Activated CD4-positive, alpha-beta memory T cell treated with anti-CD3 and anti-CD28 coated beads, Interleukin-2, amount 10 ng/mL, durations not matched to agents 7 days and 5 days (primary cell): Measurements from ENCODE around the gene IL20. TPM values are rescaled to one million over a fixed set of nuclear protein-coding genes. Genes with fewer than 3 reads are reported as not detected.

ENCODE experiments used
- total RNA-seq, 2 experiments: library from RNA; stranded (reverse); gene quantifications; one replicate each; pipeline ENCODE4 v1.2.3, GENCODE V29; 2021

The IL20 gene
- total RNA-seq, 2 experiments from 2014 or later: not detected

Other genes starting within 250 kb of the IL20 start
- gene DYRK3, start 230.1 kb upstream of the IL20 start, total RNA-seq: 1 to 10 TPM; 8.8 to 9.2 TPM
- 10 to 100 TPM; 89.1 to 95.2 TPM for gene MAPKAPK2, start 180.7 kb upstream of the IL20 start, total RNA-seq
- not detected for gene IL19, start 94.8 kb upstream of the IL20 start, total RNA-seq
- 1 to 10 TPM in 1 of 2 experiments, under 1 TPM in 1; 0.73 to 1.9 TPM for gene IL10, start 93.1 kb upstream of the IL20 start, total RNA-seq
- not detected for gene IL24, start 31.8 kb downstream of the IL20 start, total RNA-seq
- 100 to 1,000 TPM; 117 to 121 TPM for gene FCMR, start 56.3 kb downstream of the IL20 start, total RNA-seq
- gene PIGR, start 80.8 kb downstream of the IL20 start, total RNA-seq: not detected
- not detected for gene FCAMR, start 104.8 kb downstream of the IL20 start, total RNA-seq
- gene C1orf116, start 167.1 kb downstream of the IL20 start, total RNA-seq: under 1 TPM in 1 of 2 experiments, not detected in 1; 0.08 TPM
- 1 to 10 TPM; 9.1 to 9.4 TPM for gene YOD1, start 185.6 kb downstream of the IL20 start, total RNA-seq
- gene PFKFB2, start 187.7 kb downstream of the IL20 start, total RNA-seq: 1 to 10 TPM; 1.5 to 1.7 TPM
- 1 to 10 TPM in 1 of 2 experiments, under 1 TPM in 1; 0.43 to 1.2 TPM for gene C4BPB, start 223.2 kb downstream of the IL20 start, total RNA-seq
- gene C4BPA, start 238.6 kb downstream of the IL20 start, total RNA-seq: not detected